OCI-LY1 (cell line): ENCODE results near the gene LDLRAD4.

ENCODE experiments used
- H2AFZ ChIP-seq: fragments of 200-600 bp; sonication (generic), shearing (Covaris generic); 2 replicates; pipeline ENCODE4 v1.6.0; 2014; ENCODE audit warnings: antibody characterized with exemption, mild to moderate bottlenecking, low read length
- H3F3A ChIP-seq: fragments of 200-600 bp; sonication (generic), shearing (Covaris generic); 2 replicates; pipeline ENCODE4 v1.6.0; 2014; ENCODE audit warnings: mild to moderate bottlenecking, antibody characterized with exemption, low read length, moderate library complexity; ENCODE audit not compliant: insufficient read depth
- H3K27ac ChIP-seq: fragments of 200-600 bp; sonication (generic); 2 replicates; pipeline ENCODE4 v1.5.1; 2014; ENCODE audit warnings: low read length, mixed run types, mild to moderate bottlenecking, low read depth; ENCODE audit not compliant: poor library complexity, severe bottlenecking
- H3K27me3 ChIP-seq: fragments of 200-600 bp; sonication (generic); 2 replicates; pipeline ENCODE4 v1.6.0; 2014; ENCODE audit warnings: antibody characterized with exemption, mild to moderate bottlenecking, low read length, moderate library complexity; ENCODE audit not compliant: insufficient read depth
- H3K36me3 ChIP-seq: fragments of 200-600 bp; sonication (generic); 2 replicates; pipeline ENCODE4 v1.6.1; 2014; ENCODE audit warnings: mild to moderate bottlenecking, antibody characterized with exemption, low read length, moderate library complexity, mixed read lengths; ENCODE audit not compliant: insufficient read depth
- H3K4me1 ChIP-seq: fragments of 200-600 bp; sonication (generic); 2 replicates; pipeline ENCODE4 v1.5.1; 2014; ENCODE audit warnings: mild to moderate bottlenecking, low read length, moderate library complexity; ENCODE audit not compliant: insufficient read depth, severe bottlenecking
- H3K4me2 ChIP-seq: fragments of 200-600 bp; sonication (generic), shearing (Covaris generic); 2 replicates; pipeline ENCODE4 v1.6.1; 2014; ENCODE audit warnings: low read length
- H3K4me3 ChIP-seq: fragments of 200-600 bp; sonication (generic); 2 replicates; pipeline ENCODE4 v1.5.1; 2014; ENCODE audit warnings: low read length, low read depth, mild to moderate bottlenecking, mixed read lengths; ENCODE audit not compliant: poor library complexity, severe bottlenecking
- H3K79me2 ChIP-seq: fragments of 200-600 bp; shearing (Covaris generic); 2 replicates; pipeline ENCODE4 v1.6.1; 2016; ENCODE audit warnings: mixed run types, low read length, mixed read lengths; ENCODE audit not compliant: insufficient read depth
- H3K9ac ChIP-seq: fragments of 200-600 bp; sonication (generic), shearing (Covaris generic); 2 replicates; pipeline ENCODE4 v1.6.1; 2014; ENCODE audit warnings: mild to moderate bottlenecking, low read length, mixed read lengths
- H3K9me2 ChIP-seq: fragments of 200-600 bp; sonication (generic), shearing (Covaris generic); 2 replicates; pipeline ENCODE4 v1.6.1; 2014; ENCODE audit warnings: low read depth, mild to moderate bottlenecking, low read length, mixed read lengths
- H3K9me3 ChIP-seq: fragments of 200-600 bp; shearing (Covaris generic); 2 replicates; pipeline ENCODE4 v1.6.1; 2014; ENCODE audit warnings: low read length, mixed read lengths
- H4K20me1 ChIP-seq: fragments of 200-600 bp; sonication (generic), shearing (Covaris generic); 2 replicates; pipeline ENCODE4 v1.6.0; 2016; ENCODE audit warnings: mild to moderate bottlenecking, low read length; ENCODE audit not compliant: insufficient read depth
- CTCF ChIP-seq: fragments of 200-600 bp; sonication (generic), shearing (Covaris generic); IDR thresholded peaks from 2 replicates; pipeline ENCODE4 v1.5.1; 2017; ENCODE audit warnings: mild to moderate bottlenecking, antibody characterized with exemption, low read length, moderate library complexity, mixed read lengths
- EZH2 ChIP-seq: fragments of 200-600 bp; sonication (generic), shearing (Covaris generic); IDR thresholded peaks from 2 replicates; pipeline ENCODE4 v1.8.0; 2017; ENCODE audit warnings: borderline replicate concordance, mixed run types, mild to moderate bottlenecking, antibody characterized with exemption, low read length, moderate library complexity, mixed read lengths

LDLRAD4 gene

DNA sequence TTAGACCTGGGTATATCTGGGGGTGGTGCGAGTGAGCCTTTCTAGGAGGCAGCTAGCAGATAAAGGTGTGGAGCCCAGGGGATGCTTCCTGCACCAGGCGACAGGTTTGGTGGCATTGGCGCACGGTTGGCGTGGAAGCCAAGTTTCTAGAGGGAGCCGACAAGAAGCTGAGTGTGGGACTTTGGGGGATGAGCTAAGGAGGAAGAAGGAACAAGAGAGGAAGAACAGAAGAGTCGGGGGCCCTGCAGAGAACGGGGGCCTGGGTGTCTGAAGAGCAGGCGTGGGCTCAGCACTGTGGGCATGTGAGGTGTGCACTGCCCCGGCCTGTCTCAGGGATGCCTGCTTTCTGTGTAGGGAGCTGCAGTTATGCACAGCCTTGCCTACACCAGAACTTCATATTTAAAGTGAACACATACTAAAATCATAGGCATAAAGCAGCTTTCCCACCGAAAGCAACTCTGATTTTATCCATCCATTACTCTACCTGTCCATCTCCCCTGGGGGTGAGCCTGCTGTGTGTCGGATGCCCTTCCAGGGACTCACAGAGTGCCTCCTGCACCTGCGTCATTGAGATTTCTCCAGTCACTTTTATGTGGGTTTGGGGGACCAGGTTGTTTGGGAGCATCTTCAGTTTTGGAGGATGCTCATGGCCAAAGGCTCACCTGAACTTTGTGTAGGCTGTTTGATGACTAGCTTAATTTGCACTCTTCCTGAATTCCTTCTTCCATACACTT lies 149.7 kb downstream of the LDLRAD4 start:
- TF ChIP-seq EZH2: no peak
- no peak for TF ChIP-seq CTCF
- Histone ChIP-seq H2AFZ (no peak overlapping the region), H3K9ac (no peak overlapping the region), H3K4me1 (peaks cover 15% of the 10 kb centered on the region), H3F3A (no peaks in the 10 kb centered on the region), H4K20me1 (no peaks in the 10 kb centered on the region), H3K9me3 (no peaks in the 10 kb centered on the region), H3K27ac (no peak overlapping the region), H3K4me2 (no peak overlapping the region), H3K9me2 (no peaks in the 10 kb centered on the region), H3K4me3 (no peak overlapping the region), H3K36me3 (no peaks in the 10 kb centered on the region), H3K79me2 (no peaks in the 10 kb centered on the region), H3K27me3 (peaks cover 10% of the 10 kb centered on the region; the same call in 1 of the 2 replicates)

DNA sequence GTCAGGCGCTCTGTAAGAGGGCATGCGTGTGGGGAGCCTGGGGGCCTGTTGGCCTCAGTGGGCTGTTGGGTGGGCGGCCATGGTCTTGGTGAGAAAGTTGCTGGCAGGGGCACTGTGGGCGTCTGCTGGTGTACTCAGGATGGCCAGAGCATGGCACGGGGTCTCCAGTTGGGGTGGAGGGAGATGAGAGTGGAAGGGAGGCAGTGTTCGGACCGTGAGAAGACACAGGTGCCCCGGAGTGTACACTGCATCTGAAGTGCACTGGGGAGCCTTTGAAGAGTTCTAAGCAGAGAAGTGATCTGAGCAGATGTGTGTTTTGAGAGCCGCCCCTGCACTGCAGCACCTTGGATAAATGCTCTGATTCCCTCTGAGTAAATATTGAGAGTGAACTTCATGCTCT lies 150.8 kb downstream of the LDLRAD4 start:
- TF ChIP-seq CTCF (no peak), EZH2 (no peak)
- no peaks in the 10 kb centered on the region for H3F3A ChIP-seq
- H3K9me2 ChIP-seq: no peaks in the 10 kb centered on the region
- H3K79me2 ChIP-seq: no peaks in the 10 kb centered on the region
- H3K4me3 ChIP-seq: no peak overlapping the region
- H3K9ac ChIP-seq: no peak overlapping the region
- no peaks in the 10 kb centered on the region for H3K36me3 ChIP-seq
- H2AFZ ChIP-seq: no peak overlapping the region
- no peak overlapping the region for H3K4me2 ChIP-seq
- H3K27ac ChIP-seq: no peak overlapping the region
- peaks cover 14% of the 10 kb centered on the region; the same call in 1 of the 2 replicates for H3K27me3 ChIP-seq
- no peaks in the 10 kb centered on the region for H3K9me3 ChIP-seq
- H3K4me1 ChIP-seq: peaks cover 15% of the 10 kb centered on the region
- no peaks in the 10 kb centered on the region for H4K20me1 ChIP-seq

DNA sequence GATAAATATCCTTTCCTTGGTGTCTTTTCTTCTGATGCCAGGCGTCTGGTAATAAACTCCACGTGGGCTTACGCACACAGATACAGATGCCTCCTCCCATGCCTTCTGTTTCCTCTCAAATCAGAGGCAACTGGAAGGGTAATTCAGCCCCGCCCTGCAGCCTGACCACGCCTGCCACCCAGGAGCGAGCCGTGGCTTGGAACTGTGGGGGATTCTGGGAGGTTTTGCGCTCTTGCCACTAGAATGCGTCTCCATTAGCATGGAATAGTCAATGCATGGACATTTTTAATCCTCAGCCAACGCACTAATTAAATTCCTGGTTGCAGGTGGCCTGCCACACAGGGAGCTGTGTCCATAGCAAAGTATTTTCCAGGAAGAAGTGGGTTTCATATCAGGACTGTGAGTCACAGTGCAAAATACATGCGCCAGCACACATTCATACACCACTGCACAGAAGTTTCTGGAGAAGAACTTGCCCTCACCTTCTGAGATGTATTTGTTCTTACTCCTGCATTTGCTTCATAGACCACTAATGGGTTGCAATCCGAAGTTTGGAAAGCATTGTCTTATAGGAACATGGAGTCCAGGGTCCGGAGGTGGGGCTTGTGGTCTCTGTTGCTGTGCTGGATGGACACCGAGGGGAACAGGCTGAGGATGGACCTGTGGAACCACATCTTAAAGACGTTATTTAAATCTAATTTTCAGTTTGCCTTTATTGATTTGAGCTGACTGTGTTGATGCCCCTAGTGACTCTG lies 151.4 kb downstream of the LDLRAD4 start:
- Histone ChIP-seq H3K4me1 (peaks cover 15% of the 10 kb centered on the region), H3K27me3 (peaks cover 15% of the 10 kb centered on the region; the same call in 1 of the 2 replicates), H2AFZ (no peak overlapping the region), H3F3A (no peaks in the 10 kb centered on the region), H3K9ac (no peak overlapping the region), H4K20me1 (no peaks in the 10 kb centered on the region), H3K9me3 (no peaks in the 10 kb centered on the region), H3K4me3 (no peak overlapping the region), H3K27ac (no peak overlapping the region), H3K9me2 (no peaks in the 10 kb centered on the region), H3K4me2 (no peak overlapping the region), H3K36me3 (no peaks in the 10 kb centered on the region), H3K79me2 (no peaks in the 10 kb centered on the region)
- TF ChIP-seq CTCF (peak; percentile 18; the same call in 1 of the 2 replicates), EZH2 (no peak)
